ENCODE results near the gene TRPV3. TPM values are rescaled to one million over a fixed set of nuclear protein-coding genes. Genes with fewer than 3 reads are reported as not detected.
A peak's percentile ranks its signal among the peaks of the same experiment; 100 is the strongest.

TRPV3 gene
- total RNA-seq, 1 donor from 2014 or later, result 0.11 TPM

GRCh38 chr17:3479988-3480387, 77.6 kb downstream of the TRPV3 start:
- no peaks in the 10 kb centered on the region for H3K27me3 ChIP-seq
- DNase-seq (ENCODE audit: low spot score in 2 of 2), result no peak
- no peaks in the 10 kb centered on the region for H3K9me3 ChIP-seq
- no peak overlapping the region for H3K27ac ChIP-seq
- no peaks in the 10 kb centered on the region for H3K36me3 ChIP-seq
- H3K4me3 ChIP-seq, result no peak overlapping the region
- no peaks in the 10 kb centered on the region for H3K4me1 ChIP-seq
- TF ChIP-seq, protein P1, sequence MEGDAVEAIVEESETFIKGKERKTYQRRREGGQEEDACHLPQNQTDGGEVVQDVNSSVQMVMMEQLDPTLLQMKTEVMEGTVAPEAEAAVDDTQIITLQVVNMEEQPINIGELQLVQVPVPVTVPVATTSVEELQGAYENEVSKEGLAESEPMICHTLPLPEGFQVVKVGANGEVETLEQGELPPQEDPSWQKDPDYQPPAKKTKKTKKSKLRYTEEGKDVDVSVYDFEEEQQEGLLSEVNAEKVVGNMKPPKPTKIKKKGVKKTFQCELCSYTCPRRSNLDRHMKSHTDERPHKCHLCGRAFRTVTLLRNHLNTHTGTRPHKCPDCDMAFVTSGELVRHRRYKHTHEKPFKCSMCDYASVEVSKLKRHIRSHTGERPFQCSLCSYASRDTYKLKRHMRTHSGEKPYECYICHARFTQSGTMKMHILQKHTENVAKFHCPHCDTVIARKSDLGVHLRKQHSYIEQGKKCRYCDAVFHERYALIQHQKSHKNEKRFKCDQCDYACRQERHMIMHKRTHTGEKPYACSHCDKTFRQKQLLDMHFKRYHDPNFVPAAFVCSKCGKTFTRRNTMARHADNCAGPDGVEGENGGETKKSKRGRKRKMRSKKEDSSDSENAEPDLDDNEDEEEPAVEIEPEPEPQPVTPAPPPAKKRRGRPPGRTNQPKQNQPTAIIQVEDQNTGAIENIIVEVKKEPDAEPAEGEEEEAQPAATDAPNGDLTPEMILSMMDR (IDR thresholded peaks at IDR 0.05), result no peak
- intact Hi-C loops (cut with DNase I), result no loop called here

DNA sequence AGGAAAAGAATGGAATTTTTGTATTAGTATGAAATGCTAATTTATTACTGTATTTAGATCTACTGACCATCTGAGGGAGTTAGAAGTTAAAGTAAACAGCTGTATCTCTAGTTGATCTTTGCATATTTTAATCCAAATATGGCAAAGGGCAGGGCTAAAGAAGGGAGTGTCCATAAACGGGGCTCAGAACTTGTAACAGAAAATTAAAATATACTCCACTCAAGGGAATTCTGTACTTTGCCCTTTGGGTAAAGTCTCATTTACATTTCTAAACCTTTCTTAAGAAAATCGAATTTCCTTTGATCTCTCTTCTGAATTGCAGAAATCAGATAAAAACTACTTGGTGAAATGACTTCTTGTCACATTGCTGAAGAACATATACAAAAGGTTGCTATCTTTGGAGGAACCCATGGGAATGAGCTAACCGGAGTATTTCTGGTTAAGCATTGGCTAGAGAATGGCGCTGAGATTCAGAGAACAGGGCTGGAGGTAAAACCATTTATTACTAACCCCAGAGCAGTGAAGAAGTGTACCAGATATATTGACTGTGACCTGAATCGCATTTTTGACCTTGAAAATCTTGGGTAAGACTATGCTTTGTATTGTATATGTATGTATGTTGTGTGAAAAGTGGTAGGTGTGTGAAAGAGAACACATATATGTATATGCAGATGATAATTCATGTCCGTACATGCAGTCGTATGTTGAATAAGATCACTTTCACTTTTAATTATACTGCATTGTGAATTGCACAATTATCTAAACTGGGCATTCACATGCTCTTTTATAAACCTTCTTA, 81.6 kb downstream of the TRPV3 start, which contains the start of gene ASPA:
TSS of gene ASPA (plus strand) at position 186 of the 799 bp plus-strand sequence. CDS start at position 349, 163 bp downstream.
- Histone ChIP-seq H3K36me3 (no peaks in the 10 kb centered on the region), H3K4me3 (peak within 1 kb of the TSS in 1 of 2 donors; percentile 21), H3K9me3 (no peaks in the 10 kb centered on the region), H3K4me1 (no peaks in the 10 kb centered on the region), H3K27me3 (no peaks in the 10 kb centered on the region), H3K27ac (no peak within 1 kb of the TSS)
- no peak for DNase-seq (ENCODE audit: low spot score in 2 of 2)
- TF ChIP-seq, protein P1 (IDR thresholded peaks at IDR 0.05), result no peak
- intact Hi-C loops (cut with DNase I), result no loop called here

DNA sequence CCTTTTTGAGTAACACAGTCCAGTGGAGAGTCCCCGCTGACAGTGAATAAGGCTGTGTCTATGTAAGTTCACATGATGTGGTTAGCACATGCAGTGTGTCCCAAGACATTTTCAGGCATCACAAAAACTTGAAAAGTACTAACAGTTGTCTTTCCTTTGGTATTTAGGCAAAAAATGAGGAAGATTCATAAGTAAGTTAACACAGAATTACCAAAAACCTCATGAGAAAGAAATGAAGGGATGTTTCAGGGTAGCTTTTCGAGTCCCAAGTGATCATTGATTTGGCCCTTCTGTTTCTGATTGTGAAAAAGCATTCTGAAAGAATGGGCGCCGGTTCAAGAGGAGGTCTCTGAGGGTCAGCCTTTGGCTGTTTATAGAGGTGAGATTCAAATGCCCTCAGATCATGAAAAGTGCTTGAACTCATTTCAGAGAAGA, 82.3 kb downstream of the TRPV3 start:
- TF ChIP-seq, protein P1 (IDR thresholded peaks at IDR 0.05), result no peak
- no peak overlapping the region for H3K27ac ChIP-seq
- H3K9me3 ChIP-seq, result no peaks in the 10 kb centered on the region
- H3K4me3 ChIP-seq, result no peak overlapping the region
- no peak for DNase-seq (ENCODE audit: low spot score in 2 of 2)
- no peaks in the 10 kb centered on the region for H3K36me3 ChIP-seq
- H3K27me3 ChIP-seq, result no peaks in the 10 kb centered on the region
- H3K4me1 ChIP-seq, result no peaks in the 10 kb centered on the region
- intact Hi-C loops (cut with DNase I), result no loop called here

GRCh38 chr17:3474212-3474611, 83.4 kb downstream of the TRPV3 start:
- TF ChIP-seq, protein P1 (IDR thresholded peaks at IDR 0.05), result no peak
- H3K9me3 ChIP-seq, result no peaks in the 10 kb centered on the region
- no peak overlapping the region for H3K4me3 ChIP-seq
- no peaks in the 10 kb centered on the region for H3K4me1 ChIP-seq
- no peak overlapping the region for H3K27ac ChIP-seq
- no peak for DNase-seq (ENCODE audit: low spot score in 2 of 2)
- intact Hi-C loops (cut with DNase I), result no loop called here
- H3K36me3 ChIP-seq, result no peaks in the 10 kb centered on the region
- no peaks in the 10 kb centered on the region for H3K27me3 ChIP-seq

GRCh38 chr17:3472137-3472536, 85.5 kb downstream of the TRPV3 start:
- Histone ChIP-seq H3K27ac (no peak overlapping the region), H3K27me3 (no peaks in the 10 kb centered on the region), H3K9me3 (no peaks in the 10 kb centered on the region), H3K4me1 (no peaks in the 10 kb centered on the region), H3K4me3 (no peak overlapping the region), H3K36me3 (no peaks in the 10 kb centered on the region)
- no peak for DNase-seq (ENCODE audit: low spot score in 2 of 2)
- TF ChIP-seq, protein P1 (IDR thresholded peaks at IDR 0.05), result no peak
- intact Hi-C loops (cut with DNase I), result no loop called here
